HepG2 (cell line): ENCODE data around the gene RRP9. TPM values are rescaled to one million over a fixed set of nuclear protein-coding genes. Genes with fewer than 3 reads are reported as not detected.

Experiments used
- AHR ChIP-seq: IDR thresholded peaks from 2 replicates; pipeline ENCODE4 v1.6.1; 2018; ENCODE audit warnings: missing genetic modification reagents, missing compliant biosample characterization
- CBX5 ChIP-seq: sonication (generic); formaldehyde crosslinking; IDR thresholded peaks from 2 replicates; pipeline ENCODE4 v1.4.0; 2020; ENCODE audit warnings: missing genetic modification reagents, borderline replicate concordance
- IKZF5 ChIP-seq: IDR thresholded peaks from 2 replicates; pipeline ENCODE4 v1.6.1; 2018; ENCODE audit warnings: missing genetic modification reagents, mild to moderate bottlenecking, missing compliant biosample characterization
- KAT8 ChIP-seq: IDR thresholded peaks from 2 replicates; pipeline ENCODE4 v1.6.1; 2016; ENCODE audit warnings: missing genetic modification reagents, missing compliant biosample characterization
- KLF9 ChIP-seq: IDR thresholded peaks from 2 replicates; pipeline ENCODE4 v1.6.1; 2016; ENCODE audit warnings: low read depth
- KMT2B ChIP-seq: IDR thresholded peaks from 2 replicates; pipeline ENCODE4 v1.6.1; 2016; ENCODE audit warnings: missing genetic modification reagents, missing compliant biosample characterization
- MAZ ChIP-seq, 2 experiments: sonication (generic) in 1 of 2; formaldehyde crosslinking in 1 of 2; IDR thresholded peaks; 2 replicates each; pipeline versions ENCODE4 v1.5.0 to v1.6.1; 2012 to 2020; ENCODE audit warnings: low read depth in 2 of 2, mild to moderate bottlenecking in 2 of 2, borderline replicate concordance in 1 of 2, improper control_type of control experiment in 1 of 2, low read length in 1 of 2, missing genetic modification reagents in 1 of 2, moderate library complexity in 1 of 2
- MED1 ChIP-seq: sonication (generic); formaldehyde crosslinking; IDR thresholded peaks from 2 replicates; pipeline ENCODE4 v1.4.0; 2020; ENCODE audit warnings: missing genetic modification reagents
- NCOR1 ChIP-seq: fragments of 200-600 bp; sonication (generic); IDR thresholded peaks from 2 replicates; pipeline ENCODE4 v1.7.0; 2017; ENCODE audit warnings: antibody characterized with exemption, low read length, borderline replicate concordance
- NFKB2 ChIP-seq: sonication (generic); formaldehyde crosslinking; IDR thresholded peaks from 2 replicates; pipeline ENCODE4 v1.4.0; 2020; ENCODE audit warnings: missing genetic modification reagents, borderline replicate concordance
- NR0B2 ChIP-seq: sonication (generic); formaldehyde crosslinking; IDR thresholded peaks from 2 replicates; pipeline ENCODE4 v1.4.0; 2020; ENCODE audit warnings: mild to moderate bottlenecking, missing genetic modification reagents
- PLSCR1 ChIP-seq: sonication (generic); formaldehyde crosslinking; IDR thresholded peaks from 2 replicates; pipeline ENCODE4 v1.5.0; 2020; ENCODE audit warnings: missing genetic modification reagents, mild to moderate bottlenecking, borderline replicate concordance
- SKI ChIP-seq: fragments of 450-650 bp; IDR thresholded peaks from one replicate; pipeline ENCODE4 v1.6.1; 2018; ENCODE audit warnings: mild to moderate bottlenecking; ENCODE audit not compliant: partially characterized antibody
- TBL1XR1 ChIP-seq: fragments of 150-350 bp; IDR thresholded peaks from 2 replicates; pipeline ENCODE4 v1.6.1; 2014; ENCODE audit warnings: borderline replicate concordance, low read length; ENCODE audit not compliant: partially characterized antibody
- ZBTB7A ChIP-seq: sonication (generic); formaldehyde crosslinking; IDR thresholded peaks from 2 replicates; pipeline ENCODE4 v1.8.0; 2022; ENCODE audit warnings: mild to moderate bottlenecking, missing genetic modification reagents
- ZBTB8A ChIP-seq: sonication (generic); formaldehyde crosslinking; IDR thresholded peaks from 2 replicates; pipeline ENCODE4 v1.4.0; 2020; ENCODE audit warnings: mild to moderate bottlenecking, low read depth, missing genetic modification reagents, borderline replicate concordance
- ZMAT3 ChIP-seq: sonication (generic); formaldehyde crosslinking; conservative IDR thresholded peaks from 2 replicates; pipeline ENCODE4 v1.7.0; 2021; ENCODE audit warnings: missing genetic modification reagents
- ZNF292 ChIP-seq: sonication (generic); formaldehyde crosslinking; IDR thresholded peaks from 2 replicates; pipeline ENCODE4 v1.8.1; 2022; ENCODE audit warnings: mild to moderate bottlenecking, low read depth, missing genetic modification reagents, borderline replicate concordance
- ZNF432 ChIP-seq: sonication (generic); formaldehyde crosslinking; IDR thresholded peaks from 2 replicates; pipeline ENCODE4 v1.5.0; 2020; ENCODE audit warnings: missing genetic modification reagents, mild to moderate bottlenecking, borderline replicate concordance
- ZNF484 ChIP-seq: sonication (generic); formaldehyde crosslinking; IDR thresholded peaks from 2 replicates; pipeline ENCODE4 v1.5.1; 2020; ENCODE audit warnings: mild to moderate bottlenecking, low read depth, missing genetic modification reagents, borderline replicate concordance
- ZNF552 ChIP-seq: sonication (generic); formaldehyde crosslinking; IDR thresholded peaks from 2 replicates; pipeline ENCODE4 v1.9.0; 2022; ENCODE audit warnings: missing genetic modification reagents, mild to moderate bottlenecking, borderline replicate concordance
- ZSCAN21 ChIP-seq: sonication (generic); formaldehyde crosslinking; IDR thresholded peaks from 2 replicates; pipeline ENCODE4 v1.8.0; 2022; ENCODE audit warnings: mild to moderate bottlenecking, missing genetic modification reagents, moderate library complexity, borderline replicate concordance
- polyA plus RNA-seq, 8 experiments: library from polyadenylated mRNA; depleted of rRNA in 3 of 8; stranded (reverse) in 7 of 8; unstranded in 1 of 8; fragments of >200 nt; fragmentation: Illumina TruSeq in 4 of 8; extraction: Trizol in 4 of 8; gene quantifications; 2 replicates each; pipeline versions ENCODE4 v1.2.1 to v1.2.3, GENCODE V29; 2011 to 2016; ENCODE audit warnings: low read depth in 4 of 8, missing spikeins in 1 of 8, mixed read lengths in 1 of 8; ENCODE audit not compliant: insufficient read depth in 1 of 8
- total RNA-seq, 5 experiments: library from RNA; depleted of rRNA; stranded (reverse); fragments of >200 nt; fragmentation: Illumina TruSeq; extraction: Trizol; gene quantifications; 2 replicates each; pipeline ENCODE4 v1.2.3, GENCODE V29; 2016; ENCODE audit warnings: low read depth in 1 of 5
- TF ChIP-seq, protein P1 (sequence below), 2 experiments: fragments of 450-650 bp in 1 of 2; sonication (generic) in 1 of 2; formaldehyde crosslinking; IDR thresholded peaks; 2 replicates each; pipeline versions ENCODE4 v1.5.0 to v1.8.0; 2020 to 2022; ENCODE audit warnings: mild to moderate bottlenecking in 1 of 2, missing genetic modification reagents in 1 of 2
- TF ChIP-seq, protein P2 (sequence below): IDR thresholded peaks from 2 replicates; pipeline ENCODE4 v1.6.1; 2016; ENCODE audit warnings: mild to moderate bottlenecking

The RRP9 gene
- total and polyA plus RNA-seq, 2 of the 13 experiments (the other 11 are each of a cell fraction or from before 2014, with no cell fraction given): 14.8 to 44.0 TPM

DNA sequence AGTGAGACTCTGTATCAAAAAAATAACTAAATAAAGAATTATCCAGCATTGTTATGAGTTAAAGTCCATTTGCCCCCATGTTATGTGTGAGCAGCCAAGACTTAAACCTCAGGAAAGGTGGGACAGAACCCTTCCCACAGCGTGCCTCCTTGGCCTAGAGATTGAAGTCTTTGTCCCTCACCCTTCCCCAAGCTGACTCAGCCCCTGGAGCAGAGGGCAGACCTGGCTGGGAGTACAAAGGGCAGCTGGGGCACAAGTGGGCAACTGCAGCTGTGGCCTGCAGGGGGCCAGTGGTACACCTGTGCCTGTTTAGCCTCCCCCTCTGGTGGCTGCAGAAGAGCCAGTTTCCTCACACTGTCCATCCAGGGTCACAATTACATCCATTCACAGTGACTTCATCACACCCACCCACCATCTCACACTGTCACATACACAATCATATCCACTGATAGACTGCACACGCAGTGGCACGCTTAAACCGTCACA, 40.7 kb upstream of the RRP9 start (continued):
- no peak for TF ChIP-seq PLSCR1 (CRISPR knock-in tag)
- peak; percentile 66; the same call in 1 of the 2 replicates for TF ChIP-seq NFKB2 (CRISPR knock-in tag)
- TF ChIP-seq, protein P1, sequence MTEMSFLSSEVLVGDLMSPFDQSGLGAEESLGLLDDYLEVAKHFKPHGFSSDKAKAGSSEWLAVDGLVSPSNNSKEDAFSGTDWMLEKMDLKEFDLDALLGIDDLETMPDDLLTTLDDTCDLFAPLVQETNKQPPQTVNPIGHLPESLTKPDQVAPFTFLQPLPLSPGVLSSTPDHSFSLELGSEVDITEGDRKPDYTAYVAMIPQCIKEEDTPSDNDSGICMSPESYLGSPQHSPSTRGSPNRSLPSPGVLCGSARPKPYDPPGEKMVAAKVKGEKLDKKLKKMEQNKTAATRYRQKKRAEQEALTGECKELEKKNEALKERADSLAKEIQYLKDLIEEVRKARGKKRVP (CRISPR knock-in tag; IDR thresholded peaks at IDR 0.05): no peak
- no peak for TF ChIP-seq ZNF484 (CRISPR knock-in tag)
- TF ChIP-seq, protein P2, sequence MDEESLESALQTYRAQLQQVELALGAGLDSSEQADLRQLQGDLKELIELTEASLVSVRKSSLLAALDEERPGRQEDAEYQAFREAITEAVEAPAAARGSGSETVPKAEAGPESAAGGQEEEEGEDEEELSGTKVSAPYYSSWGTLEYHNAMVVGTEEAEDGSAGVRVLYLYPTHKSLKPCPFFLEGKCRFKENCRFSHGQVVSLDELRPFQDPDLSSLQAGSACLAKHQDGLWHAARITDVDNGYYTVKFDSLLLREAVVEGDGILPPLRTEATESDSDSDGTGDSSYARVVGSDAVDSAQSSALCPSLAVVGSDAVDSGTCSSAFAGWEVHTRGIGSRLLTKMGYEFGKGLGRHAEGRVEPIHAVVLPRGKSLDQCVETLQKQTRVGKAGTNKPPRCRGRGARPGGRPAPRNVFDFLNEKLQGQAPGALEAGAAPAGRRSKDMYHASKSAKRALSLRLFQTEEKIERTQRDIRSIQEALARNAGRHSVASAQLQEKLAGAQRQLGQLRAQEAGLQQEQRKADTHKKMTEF (CRISPR knock-in tag): 0 out of 2 replicates have a peak, but pooled peaks have one; percentile 19
- 0 out of 2 replicates have a peak, but pooled peaks have one; percentile 51 for TF ChIP-seq ZNF552 (CRISPR knock-in tag)
- no peak for TF ChIP-seq ZNF432 (CRISPR knock-in tag)
- TF ChIP-seq ZNF292 (CRISPR knock-in tag): 0 out of 2 replicates have a peak, but pooled peaks have one; percentile 39
- TF ChIP-seq MED1 (CRISPR knock-in tag): peak; percentile 84
- TF ChIP-seq MAZ (IDR thresholded peaks at IDR 0.05; ENCODE audit: borderline replicate concordance, low read depth, low read length): 0 out of 2 replicates have a peak, but pooled peaks have one; percentile 36
- TF ChIP-seq MAZ (CRISPR knock-in tag; IDR thresholded peaks at IDR 0.05; ENCODE audit: low read depth): no peak
- peak; percentile 55; the same call in 1 of the 2 replicates for TF ChIP-seq ZMAT3
- no peak for TF ChIP-seq ZBTB8A
- TF ChIP-seq SKI: peak; percentile 61
- TF ChIP-seq AHR (CRISPR knock-in tag): no peak
- no peak; the same call in 1 of the 2 replicates for TF ChIP-seq ZSCAN21 (CRISPR knock-in tag)
- TF ChIP-seq NCOR1: peak; percentile 38; the same call in 1 of the 2 replicates
- TF ChIP-seq TBL1XR1: peak; percentile 44
- peak; percentile 90; the same call in 1 of the 2 replicates for TF ChIP-seq CBX5 (CRISPR knock-in tag)
- peak; percentile 16; the same call in 1 of the 2 replicates for TF ChIP-seq KMT2B (CRISPR knock-in tag)
- TF ChIP-seq NR0B2 (CRISPR knock-in tag): peak; percentile 51; the same call in 1 of the 2 replicates
- TF ChIP-seq ZBTB7A: 0 out of 2 replicates have a peak, but pooled peaks have one; percentile 81
- TF ChIP-seq KAT8 (CRISPR knock-in tag): no peak
- TF ChIP-seq KLF9 (CRISPR knock-in tag): no peak
- TF ChIP-seq IKZF5 (CRISPR knock-in tag): peak; percentile 67; the same call in 1 of the 2 replicates
